ENCODE results near the gene BRAP.
"Not testable (repeated sequence)": the region's sequence is repeated elsewhere in the genome, so short reads cannot be mapped to it uniquely, and the experiment has no call there.

Gene BRAP

GRCh38 chr12:111617841-111618240 is 67.9 kb downstream of the BRAP start:
- H3K4me3 ChIP-seq (ENCODE audit: low read depth, low read length), result not testable (repeated sequence)

- no peak overlapping the region for H3K4me3 ChIP-seq (ENCODE audit: low read depth, low read length)
Observed at GRCh38 chr12:111616177-111616623, 69.6 kb downstream of the BRAP start.

DNA sequence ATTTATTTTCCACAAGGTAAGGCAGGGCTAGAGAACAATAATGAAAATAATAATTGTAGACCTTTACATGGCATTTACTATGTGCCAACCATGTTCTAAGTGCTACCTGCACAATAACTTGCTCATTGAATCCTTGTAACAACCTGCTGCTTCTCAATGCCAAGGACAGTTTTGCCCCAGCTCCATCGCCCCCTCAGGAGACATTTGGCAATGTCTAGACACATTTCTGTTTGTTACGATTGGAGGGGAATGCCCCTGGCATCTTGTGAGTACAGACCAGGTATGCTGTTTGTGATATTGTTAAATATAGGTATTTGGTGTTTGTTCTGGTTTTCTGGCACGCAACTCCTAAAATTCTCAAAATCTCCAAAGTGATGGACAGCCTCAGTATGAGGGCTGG is 78.5 kb downstream of the BRAP start:
- no peak overlapping the region for H3K4me3 ChIP-seq (ENCODE audit: low read depth, low read length)

- H3K4me3 ChIP-seq (ENCODE audit: low read depth, low read length), result no peak overlapping the region
Observed at GRCh38 chr12:111606767-111607230, 79.0 kb downstream of the BRAP start.

DNA sequence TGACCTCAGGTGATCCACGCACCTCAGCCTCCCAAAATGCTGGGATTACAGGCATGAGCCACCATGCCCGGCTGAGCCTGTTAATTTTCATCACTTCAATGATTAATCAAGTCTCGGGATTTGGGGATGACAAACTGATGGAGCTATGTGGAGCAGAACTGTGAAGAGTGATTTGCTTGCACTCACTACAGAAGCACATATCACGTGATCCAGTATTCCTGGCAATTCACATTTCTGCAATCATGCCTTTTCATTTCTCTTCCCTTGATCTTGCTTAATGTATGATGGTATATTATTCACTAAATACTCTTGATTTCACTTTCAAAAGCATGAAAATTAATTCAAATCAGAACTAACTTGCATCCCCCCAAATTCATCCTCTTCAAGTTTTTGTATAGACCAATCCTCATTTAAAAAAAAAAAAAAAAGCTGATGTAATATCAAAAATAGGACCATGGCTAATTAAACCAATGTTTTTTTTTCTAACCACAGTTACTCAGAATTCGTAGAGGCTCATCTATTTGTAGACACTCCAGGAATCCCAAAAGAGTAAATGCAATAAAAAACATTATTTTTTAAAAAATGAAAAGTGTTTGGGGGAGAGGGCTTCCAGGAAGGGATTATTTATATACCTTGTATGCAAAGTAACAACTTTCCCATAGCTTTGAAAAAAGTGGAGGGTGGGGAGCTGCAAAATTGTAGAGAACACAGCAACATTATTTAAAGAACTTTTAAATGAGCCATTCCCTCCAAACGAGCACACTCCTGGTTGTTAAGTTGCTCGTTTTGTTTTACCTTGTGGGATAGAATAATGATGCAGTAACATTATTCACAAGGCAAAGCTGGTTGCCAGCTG is 79.6 kb downstream of the BRAP start:
- H3K4me3 ChIP-seq (ENCODE audit: low read depth, low read length), result no peak overlapping the region

GRCh38 chr12:111602857-111603256 is 82.9 kb downstream of the BRAP start:
- not testable (repeated sequence) for H3K4me3 ChIP-seq (ENCODE audit: low read depth, low read length)

- no peak overlapping the region for H3K4me3 ChIP-seq (ENCODE audit: low read depth, low read length)
Observed at GRCh38 chr12:111602348-111602747, 83.4 kb downstream of the BRAP start.

DNA sequence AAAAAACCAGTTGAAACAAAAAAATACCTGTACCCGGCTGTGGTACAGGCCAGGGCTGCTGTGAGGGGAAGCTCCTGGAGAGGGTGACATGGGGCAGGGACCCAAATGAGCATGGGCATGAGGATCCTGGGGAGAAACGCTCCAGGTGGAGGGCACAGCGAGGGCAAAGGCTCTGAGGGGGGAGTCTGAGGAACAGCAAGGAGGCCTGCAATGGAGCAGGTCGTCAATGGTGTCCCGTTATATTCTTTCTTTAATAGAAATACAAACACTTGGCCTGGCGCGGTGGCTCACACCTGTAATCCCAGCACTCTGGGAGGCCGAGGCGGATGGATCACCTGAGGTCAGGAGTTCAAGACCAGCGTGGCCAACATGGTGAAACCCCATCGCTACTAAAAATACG is 84.8 kb downstream of the BRAP start:
- H3K4me3 ChIP-seq (ENCODE audit: low read depth, low read length), result not testable (repeated sequence)

DNA sequence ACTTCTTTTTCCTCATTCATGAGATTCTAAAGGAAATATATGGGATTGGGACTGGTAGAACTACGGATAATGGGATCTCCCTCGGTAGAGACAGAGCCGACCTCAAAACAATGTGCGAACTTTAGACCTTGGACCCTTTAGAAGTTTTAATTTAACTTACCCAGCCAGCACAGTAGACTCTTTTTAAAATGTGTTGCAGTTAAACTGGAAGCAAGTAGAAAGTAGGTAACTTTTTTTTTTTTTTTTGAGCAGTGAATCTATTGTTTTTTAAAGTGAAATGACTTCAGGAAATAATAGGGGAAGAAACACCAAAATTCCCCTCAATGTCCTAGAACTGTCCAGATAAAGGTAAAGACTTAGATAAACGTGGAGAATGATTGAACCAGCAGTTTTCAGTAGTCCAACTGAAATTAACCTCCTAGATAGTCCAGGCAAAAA is 85.5 kb downstream of the BRAP start:
- H3K4me3 ChIP-seq (ENCODE audit: low read depth, low read length), result peak overlapping the region; percentile 85

DNA sequence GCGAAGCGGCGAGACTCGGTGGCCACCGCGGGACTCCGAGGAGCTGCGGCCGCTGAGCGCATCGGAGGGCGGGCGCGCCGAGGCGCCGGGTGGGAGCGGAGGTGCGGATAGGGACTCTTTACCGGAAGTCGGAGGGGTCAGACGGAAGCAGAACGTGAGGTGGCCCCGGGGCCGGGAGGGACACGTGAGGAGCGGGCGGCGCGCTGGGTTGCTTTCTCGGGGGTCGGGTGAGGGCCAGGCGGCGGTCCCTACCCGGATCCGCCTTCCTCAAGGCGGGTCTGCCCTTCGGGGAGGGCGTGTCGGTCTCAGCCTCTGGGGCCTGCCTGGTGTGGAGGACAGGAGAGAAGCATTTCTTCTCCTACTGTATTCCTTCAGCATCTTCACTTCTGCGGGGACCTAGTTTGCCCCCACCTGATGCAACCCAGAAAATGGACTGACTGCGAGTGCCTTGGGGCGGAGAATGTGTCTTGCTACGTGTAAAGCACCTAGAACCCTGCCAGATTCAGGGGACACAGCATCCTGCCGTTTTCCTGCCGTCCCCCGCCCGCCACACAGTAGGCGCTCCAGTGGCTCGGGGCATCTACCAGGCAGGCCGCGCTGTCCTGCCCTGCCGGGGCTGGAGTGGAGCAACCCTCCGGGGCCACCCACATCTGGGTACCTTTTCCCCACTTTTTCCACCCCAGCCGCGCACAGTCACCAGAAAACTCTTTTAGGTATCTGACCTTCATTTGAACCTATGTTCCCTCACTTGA is 86.1 kb downstream of the BRAP start:
- peak overlapping the region; percentile 85 for H3K4me3 ChIP-seq (ENCODE audit: low read depth, low read length)

GRCh38 chr12:111598637-111599452 is 86.9 kb downstream of the BRAP start, which contains the start of gene ATXN2:
ATXN2 (minus strand) TSS chr12:111599315; CDS start chr12:111599034, 281 bp downstream.
- H3K4me3 ChIP-seq (ENCODE audit: low read depth, low read length), result peak within 1 kb of the TSS; percentile 85

- peak overlapping the region; percentile 85 for H3K4me3 ChIP-seq (ENCODE audit: low read depth, low read length)
Observed at GRCh38 chr12:111597831-111598636, 87.7 kb downstream of the BRAP start.

DNA sequence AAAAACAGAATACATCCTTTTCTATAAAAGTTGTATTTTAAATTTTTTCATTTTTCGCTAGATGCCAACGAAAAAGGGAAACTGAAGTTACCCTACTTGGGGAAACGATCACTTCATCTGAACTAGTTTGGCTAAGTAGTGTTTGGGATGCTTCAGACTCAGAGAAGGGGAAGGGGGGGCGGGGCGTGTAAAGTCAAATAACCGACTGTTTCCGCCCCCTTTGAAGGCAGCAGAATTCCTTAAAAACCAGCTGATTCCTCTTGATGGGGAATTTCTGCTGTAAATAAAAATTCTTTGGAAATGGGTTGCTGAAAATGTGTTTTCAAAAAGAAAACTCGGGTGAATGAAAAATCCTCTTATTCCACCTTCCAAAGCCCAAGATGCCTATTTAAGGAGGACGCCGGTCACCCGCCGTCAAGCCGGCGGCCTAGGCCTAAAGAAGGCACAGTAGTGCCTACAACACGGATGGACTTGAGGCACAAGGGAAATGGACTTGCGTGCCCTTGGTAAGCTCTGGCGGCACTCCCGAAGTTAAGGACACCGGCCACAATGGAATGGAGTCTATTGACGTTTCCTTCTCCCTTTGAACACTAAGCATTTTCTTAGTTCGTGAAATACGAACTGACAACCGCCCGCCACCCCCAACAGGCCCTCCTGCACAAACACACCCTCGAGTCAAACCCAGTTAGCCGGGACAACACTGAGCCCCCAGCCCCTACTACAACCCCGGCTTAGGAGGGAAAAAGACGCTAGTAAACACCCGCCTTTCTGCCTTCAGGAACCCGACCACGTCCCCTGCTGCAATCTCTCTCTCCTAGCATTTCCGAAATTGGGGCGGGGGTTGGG is 88.5 kb downstream of the BRAP start:
- peak overlapping the region; percentile 85 for H3K4me3 ChIP-seq (ENCODE audit: low read depth, low read length)

- H3K4me3 ChIP-seq (ENCODE audit: low read depth, low read length), result not testable (repeated sequence)
Observed at GRCh38 chr12:111595341-111595835, 90.4 kb downstream of the BRAP start.

Data from iPS-11a (cell line).